HG03521 (cell line): ENCODE results near the gene BACH1.

Experiments used
- ATAC-seq: cut with Tn5 transposase; IDR thresholded peaks from one replicate; pipeline ENCODE4 v1.9.1; 2021; ENCODE audit warnings: mild to moderate bottlenecking, moderate library complexity; ENCODE audit not compliant: unreplicated experiment

Gene BACH1

DNA sequence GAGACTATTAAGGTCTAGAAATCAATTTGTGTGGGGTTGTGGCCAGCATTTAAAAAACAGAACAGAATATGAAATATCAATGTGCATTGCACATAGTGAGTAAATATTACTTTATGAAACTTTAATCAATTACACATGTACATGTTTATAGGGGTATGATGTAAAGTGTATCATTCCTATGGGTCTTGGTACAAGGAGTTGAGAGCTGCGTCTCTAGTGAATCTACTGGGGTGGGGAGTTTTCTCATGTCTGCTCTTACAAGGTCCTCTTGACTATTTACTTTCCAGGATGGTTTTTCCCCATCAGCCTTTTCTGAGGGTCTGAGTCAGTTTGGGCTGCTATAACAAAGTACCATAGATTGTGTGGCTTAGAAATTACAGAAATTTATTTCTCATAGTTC is 75.8 kb downstream of the BACH1 start:
- no peak for ATAC-seq

DNA sequence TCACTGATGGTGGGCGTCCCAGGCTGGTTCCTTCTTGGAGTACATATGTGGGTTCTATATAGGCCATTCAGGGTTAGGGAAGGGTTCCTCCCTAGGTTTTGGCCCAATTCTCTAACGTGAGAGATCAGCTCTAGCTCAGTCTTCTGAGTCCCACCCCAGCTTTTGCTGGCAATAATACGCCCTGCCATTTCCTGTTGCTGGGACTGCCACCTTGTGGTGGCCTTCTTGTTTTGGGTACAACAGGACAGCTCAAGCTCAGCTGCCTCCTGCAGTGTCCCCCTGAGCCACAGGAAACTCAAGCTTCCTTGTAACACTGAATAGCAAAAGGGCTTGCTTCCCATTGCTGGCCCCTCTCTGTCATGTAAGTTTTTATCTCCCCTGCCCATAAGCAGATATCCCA is 77.8 kb downstream of the BACH1 start:
- peak; percentile 54 for ATAC-seq

DNA sequence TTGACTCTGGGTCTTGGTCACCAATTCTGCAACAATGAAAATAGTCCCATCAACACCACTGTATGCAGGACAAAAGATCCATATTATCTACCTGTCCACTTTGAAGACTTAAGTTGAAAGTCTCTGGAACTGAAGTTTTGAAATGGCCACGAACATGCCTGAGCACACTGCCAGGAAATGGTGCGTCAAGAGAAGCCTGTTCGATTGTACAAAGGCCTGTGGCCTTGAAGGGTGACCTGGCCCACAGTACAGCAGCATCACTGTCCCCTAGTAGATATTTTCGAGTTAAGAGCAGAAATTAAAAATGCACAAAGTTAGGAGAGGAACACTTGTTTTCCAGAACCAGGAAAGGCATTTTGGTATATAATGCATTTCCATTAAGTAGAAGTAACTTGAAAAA is 78.5 kb downstream of the BACH1 start:
- no peak for ATAC-seq

DNA sequence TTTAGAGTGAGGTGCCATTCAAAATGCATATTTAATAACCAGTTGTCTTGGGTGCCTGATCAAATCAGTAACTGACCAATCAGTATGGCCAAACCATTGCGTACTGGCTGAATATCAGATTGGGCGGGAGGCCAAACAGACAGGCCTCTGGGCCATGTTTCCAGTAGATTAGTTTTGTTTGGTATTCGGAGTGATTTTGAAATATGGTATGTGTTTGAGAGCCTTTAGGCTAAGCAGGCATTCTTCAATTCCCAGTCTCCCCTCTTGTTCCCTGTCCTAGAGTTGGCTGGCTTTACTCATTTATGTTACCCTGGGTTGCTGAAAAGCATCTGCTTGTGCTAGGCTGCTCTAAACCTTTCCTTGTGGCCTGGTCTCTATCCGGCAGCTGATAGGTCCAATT is 80.1 kb downstream of the BACH1 start:
- no peak for ATAC-seq

DNA sequence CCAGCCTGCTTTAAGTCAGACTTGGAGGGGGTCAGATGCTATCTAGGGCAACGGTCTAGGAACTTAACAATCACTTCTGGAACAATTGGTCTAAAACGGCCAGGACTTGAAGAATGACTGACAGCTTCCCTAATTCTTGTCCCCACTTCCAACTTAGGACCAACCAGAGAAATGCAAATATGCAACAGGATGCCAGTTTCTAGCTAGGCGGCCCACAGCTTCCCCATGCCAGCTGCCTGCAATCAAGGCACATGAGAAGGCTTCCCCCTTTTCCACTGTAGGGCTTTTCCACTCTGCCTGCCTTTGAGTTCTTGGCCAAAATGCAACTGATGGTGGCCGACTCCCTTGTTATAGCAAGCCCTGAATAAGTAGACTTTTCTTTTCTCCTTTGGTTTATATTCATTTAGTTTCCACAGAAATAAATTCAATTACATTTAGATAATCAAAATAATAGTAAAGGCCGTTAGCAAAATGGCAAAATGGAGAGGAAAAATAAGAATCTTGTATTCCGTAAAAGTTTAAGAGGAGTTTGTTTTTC is 80.9 kb downstream of the BACH1 start:
- no peak for ATAC-seq

DNA sequence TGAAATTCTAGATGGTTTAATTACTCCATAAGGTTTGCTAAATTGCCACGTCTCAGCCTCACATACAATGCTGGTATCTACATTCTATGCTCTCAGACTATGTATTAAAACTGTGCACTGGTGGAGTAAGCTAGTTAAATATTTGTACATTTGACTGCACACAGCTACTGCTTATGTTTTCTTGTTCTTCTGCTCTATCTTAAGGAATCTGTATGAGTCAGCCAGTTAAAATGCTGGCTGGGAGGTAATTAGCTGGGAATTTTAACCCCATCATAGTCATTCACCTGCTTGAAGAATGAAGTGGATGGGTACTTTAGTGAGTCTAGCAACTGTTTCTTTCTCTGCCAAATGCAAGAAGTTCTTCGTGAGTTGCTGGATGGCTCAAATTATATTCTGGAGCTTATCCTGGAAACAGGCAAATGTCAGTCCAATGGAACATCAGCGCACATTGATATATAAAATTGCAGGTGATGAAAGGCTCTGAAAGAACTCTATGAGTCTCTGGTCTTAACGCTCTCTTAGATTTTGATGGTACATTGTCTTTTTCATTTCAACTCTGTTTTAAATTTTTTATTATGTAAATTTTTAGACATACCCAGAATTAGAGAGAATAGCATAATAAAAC is 83.4 kb downstream of the BACH1 start:
- no peak for ATAC-seq

DNA sequence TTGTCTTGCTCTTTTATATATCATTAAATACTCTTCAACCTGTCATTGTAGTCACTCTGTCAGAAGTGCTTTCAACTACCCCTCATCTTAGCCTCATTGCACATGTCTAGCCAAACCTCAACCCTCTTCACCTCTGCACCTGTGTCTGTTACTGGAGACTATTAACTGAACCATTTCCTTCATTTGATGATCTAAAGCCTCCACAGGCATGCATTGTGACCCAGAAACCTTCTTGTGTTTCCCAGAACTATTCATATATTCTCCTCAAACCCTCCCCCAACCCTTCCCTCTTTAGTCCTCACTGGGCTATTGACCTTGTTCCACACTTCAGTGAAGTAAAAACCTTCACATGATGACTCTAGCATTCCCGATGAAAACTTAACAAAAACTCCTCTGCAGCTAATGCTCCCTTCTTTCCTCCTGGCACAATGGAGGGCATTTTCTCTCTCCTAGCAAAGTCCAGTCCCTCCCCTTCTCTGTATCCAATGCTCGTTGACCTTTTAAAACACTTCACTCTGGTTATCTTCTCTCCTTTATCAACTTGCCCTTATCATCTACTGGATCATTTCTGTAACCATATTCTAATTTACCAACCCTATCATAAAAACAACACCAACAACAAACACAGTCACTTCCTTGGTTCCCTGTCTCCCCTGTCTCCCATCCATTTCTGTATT is 86.1 kb downstream of the BACH1 start:
- ATAC-seq: no peak

DNA sequence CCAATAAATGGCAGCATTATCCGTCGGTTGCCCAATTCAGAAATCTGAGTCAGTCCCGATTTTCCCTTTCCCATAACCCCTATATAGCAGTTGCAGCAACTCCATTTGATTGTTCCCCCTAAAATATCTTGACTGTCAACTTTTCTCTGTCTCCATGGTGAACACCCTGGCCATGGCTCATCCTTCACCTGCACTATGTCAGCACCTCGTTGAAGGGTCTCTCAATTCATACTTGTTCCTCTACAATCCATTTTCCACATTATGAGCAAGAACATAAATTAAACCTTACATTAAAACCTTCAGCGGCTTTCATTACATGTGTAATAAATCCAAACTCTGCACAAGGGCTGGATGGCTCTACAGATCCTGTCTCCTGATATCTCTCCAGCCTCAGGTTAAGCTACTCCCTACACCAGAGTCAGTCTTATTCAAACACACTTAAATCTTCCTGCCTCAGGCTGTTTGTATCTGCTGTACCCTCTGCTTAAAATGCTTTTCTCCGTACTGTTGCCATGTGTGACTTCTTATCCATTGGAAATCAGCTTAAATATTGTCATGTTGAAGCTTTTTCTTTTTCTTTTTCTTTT is 87.3 kb downstream of the BACH1 start:
- no peak for ATAC-seq

DNA sequence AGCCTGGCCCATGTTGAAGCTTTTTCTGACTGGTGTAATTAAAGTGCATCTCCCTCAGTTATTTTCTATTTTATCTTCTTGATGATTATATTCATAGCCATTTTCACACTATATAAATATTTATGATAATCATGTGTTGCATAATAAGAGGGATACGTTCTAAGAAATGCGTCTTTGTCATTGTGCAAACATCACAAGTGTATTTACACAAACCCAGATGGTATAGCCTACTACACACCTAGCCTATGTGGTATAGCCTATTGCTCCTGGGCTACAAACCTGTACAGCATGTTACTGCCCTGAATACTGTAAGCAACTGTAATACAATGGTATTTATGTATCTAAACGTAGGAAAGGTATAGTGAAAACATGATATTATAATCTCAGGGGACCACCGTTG is 88.1 kb downstream of the BACH1 start:
- ATAC-seq: no peak

DNA sequence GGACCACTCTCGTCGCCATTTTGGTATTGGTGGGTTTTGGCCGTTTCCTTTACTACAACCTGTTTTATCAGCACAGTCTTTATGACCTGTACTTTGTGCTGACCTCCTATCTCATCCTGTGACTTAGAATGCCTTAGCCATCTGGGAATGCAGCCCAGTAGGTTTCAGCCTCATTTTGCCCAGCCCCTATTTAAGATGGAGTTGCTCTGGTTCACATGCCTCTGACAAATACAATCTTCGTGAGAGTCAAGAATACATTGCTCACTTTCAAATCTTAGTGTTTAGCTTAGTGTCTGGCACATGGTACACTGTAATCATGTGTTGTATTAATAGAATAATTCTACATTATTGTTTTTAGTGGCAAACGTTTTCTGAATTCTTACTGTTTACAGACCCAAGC is 88.9 kb downstream of the BACH1 start:
- no peak for ATAC-seq

DNA sequence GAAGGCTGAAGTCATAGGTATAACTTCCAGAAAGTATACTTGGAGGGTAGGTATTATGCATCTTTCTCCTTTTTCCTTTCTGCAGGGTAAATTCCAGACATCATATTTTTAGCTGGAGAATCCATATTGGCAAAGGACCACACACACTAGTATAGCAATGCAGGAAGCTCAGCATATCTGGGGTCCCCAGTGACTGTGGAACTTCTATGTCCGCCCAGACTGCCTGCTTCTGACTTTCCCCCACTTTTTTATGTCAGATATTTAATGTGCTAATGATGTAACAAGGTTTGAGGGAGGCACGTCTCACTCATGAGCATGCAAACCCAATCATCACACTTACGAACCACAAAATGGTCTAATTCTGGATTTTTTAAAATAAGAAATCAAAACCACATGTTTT is 90.4 kb downstream of the BACH1 start:
- ATAC-seq: no peak

DNA sequence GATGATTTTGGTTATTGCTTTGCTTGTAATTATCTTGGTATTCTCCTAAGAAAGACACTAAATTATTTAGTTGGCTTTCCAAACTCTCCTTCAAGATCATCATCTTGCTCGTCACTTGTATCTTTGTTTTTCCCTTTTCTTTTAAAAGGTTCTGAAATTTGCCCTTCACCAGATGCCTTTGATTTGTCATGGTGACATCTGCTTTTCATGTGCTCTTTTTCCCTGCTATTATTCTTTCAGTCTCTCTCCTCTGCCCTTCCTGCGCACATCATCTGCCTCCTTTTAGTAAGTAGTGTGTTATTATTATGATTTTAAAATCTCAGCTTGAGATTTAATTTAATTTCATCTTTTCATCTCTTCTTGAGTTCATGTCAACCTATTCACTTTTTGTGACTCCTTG is 92.1 kb downstream of the BACH1 start:
- ATAC-seq: no peak

DNA sequence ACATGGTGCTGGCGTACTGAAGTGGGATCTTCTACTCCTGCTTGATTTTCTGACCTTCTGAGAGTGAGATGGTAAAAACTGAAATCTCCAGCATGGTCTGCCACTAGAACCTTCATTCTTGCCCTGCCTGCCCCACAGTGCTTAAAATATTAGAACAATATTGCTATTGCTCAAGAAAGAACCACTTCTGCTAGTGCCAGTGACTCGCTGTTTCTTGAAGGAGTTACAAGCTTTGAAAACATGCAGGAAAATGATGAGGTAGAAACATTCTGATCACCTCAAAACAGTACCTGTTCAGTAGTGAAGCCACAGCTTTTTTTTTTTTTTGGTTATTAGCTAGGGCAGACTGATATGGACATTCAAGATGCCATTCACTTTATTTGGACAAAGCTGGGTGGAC is 95.3 kb downstream of the BACH1 start:
- ATAC-seq: no peak
